Measurements from ENCODE around the gene PSMA2. TPM values are rescaled to one million over a fixed set of nuclear protein-coding genes. Genes with fewer than 3 reads are reported as not detected.

The PSMA2 gene
- polyA plus RNA-seq, 1 donor (not counting 4 experiments of a cell fraction or from before 2014, with no cell fraction given): 251 TPM

- Histone ChIP-seq H2AFZ (ENCODE audit: control insufficient read depth, low read length) (no peak overlapping the region), H3K36me3 (ENCODE audit: control insufficient read depth in 2 of 2, extremely low read depth in 1 of 2, insufficient read depth in 2 of 2, low read length in 2 of 2) (peaks cover 7 to 33% of the 10 kb centered on the region in 2 experiments), H3K79me2 (ENCODE audit: control insufficient read depth, insufficient read depth, low read length) (peaks cover 39% of the 10 kb centered on the region), H4K20me1 (ENCODE audit: control insufficient read depth, extremely low read depth, insufficient read depth, low read length) (no peaks in the 10 kb centered on the region), H3K4me3 (ENCODE audit: control insufficient read depth in 2 of 3, extremely low read depth in 1 of 3, insufficient read depth in 2 of 3, low read depth in 1 of 3, low read length in 3 of 3) (no peak overlapping the region), H3K4me1 (ENCODE audit: control insufficient read depth, extremely low read depth, insufficient read depth, low read length) (peaks cover 21% of the 10 kb centered on the region), H3K9me3 (ENCODE audit: control insufficient read depth, low read depth, low read length) (no peaks in the 10 kb centered on the region), H3K27me3 (ENCODE audit: control insufficient read depth, extremely low read depth, insufficient read depth, low read length) (no peaks in the 10 kb centered on the region), H3K9ac (ENCODE audit: control insufficient read depth, extremely low read depth, insufficient read depth, low read length) (no peak overlapping the region), H3K27ac (ENCODE audit: control insufficient read depth, insufficient read depth, low read length) (no peak overlapping the region), H3K9me1 (ENCODE audit: control insufficient read depth, extremely low read depth, insufficient read depth, low read length) (no peaks in the 10 kb centered on the region), H3K4me2 (ENCODE audit: control insufficient read depth, extremely low read depth, insufficient read depth, low read depth, low read length) (no peak overlapping the region)
- dilution Hi-C loops (cut with MboI; ENCODE audit: extremely low pct_ligation_motif_present, low sequenced_read_pairs): no loop called here
- DNase-seq (ENCODE audit: low read depth, low spot score) (no peak), FAIRE-seq (no peak)
- TF ChIP-seq CTCF (optimal IDR thresholded peaks at IDR 0.05 in 1 of 3, IDR thresholded peaks at IDR 0.05 in 1 of 3, conservative IDR thresholded peaks at IDR 0.05 in 1 of 3; ENCODE audit: extremely low read depth in 1 of 3, insufficient read depth in 2 of 3, low read length in 3 of 3): no peak
- TF ChIP-seq EZH2 (IDR thresholded peaks at IDR 0.05; ENCODE audit: low read length): no peak
These were observed 7.6 kb downstream of the PSMA2 start for GRCh38 chr7:42924223-42924838.

DNA sequence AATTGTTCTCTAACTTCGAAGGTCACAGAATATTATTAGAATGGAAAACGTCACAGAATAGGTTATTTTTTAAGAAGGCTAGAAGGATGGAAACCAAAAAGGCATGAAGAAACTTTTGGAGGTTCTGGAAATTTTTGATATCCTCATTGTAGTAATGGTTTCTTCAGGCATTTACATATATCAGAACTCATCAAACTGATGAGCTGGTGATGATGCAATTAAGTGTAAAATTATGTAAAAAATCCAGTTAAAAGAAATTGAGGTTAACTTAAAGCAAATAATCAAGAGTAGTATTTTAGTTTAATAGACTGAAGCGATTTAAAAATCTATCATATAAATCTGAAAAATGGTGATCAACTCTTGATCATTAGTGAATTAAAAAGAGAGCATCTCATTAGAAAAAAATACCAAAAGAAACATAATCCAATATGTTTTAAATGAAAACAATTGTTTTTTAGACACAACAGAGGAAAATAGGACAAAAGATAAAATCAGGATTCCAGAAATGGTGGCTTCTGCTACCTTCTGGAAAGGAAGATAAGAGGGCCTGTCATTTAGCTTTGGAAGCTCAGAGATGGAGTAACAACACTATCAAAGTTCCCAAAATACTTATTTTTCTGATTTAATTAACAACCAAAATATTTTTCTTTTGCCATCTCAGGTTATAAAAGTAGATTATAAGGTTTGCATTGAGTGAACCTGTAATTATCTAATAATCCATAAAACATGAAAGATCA lies 9.8 kb downstream of the PSMA2 start:
- H3K27ac ChIP-seq (ENCODE audit: control insufficient read depth, insufficient read depth, low read length): no peak overlapping the region
- no peaks in the 10 kb centered on the region for H3K9me3 ChIP-seq (ENCODE audit: control insufficient read depth, low read depth, low read length)
- no peak overlapping the region for H3K4me3 ChIP-seq (ENCODE audit: control insufficient read depth in 2 of 3, extremely low read depth in 1 of 3, insufficient read depth in 2 of 3, low read depth in 1 of 3, low read length in 3 of 3)
- H3K9ac ChIP-seq (ENCODE audit: control insufficient read depth, extremely low read depth, insufficient read depth, low read length): no peak overlapping the region
- H3K4me2 ChIP-seq (ENCODE audit: control insufficient read depth, extremely low read depth, insufficient read depth, low read depth, low read length): no peak overlapping the region
- no peak for TF ChIP-seq CTCF (optimal IDR thresholded peaks at IDR 0.05 in 1 of 3, IDR thresholded peaks at IDR 0.05 in 1 of 3, conservative IDR thresholded peaks at IDR 0.05 in 1 of 3; ENCODE audit: extremely low read depth in 1 of 3, insufficient read depth in 2 of 3, low read length in 3 of 3)
- TF ChIP-seq EZH2 (IDR thresholded peaks at IDR 0.05; ENCODE audit: low read length): no peak
- peaks cover 13% of the 10 kb centered on the region for H3K4me1 ChIP-seq (ENCODE audit: control insufficient read depth, extremely low read depth, insufficient read depth, low read length)
- H3K36me3 ChIP-seq (ENCODE audit: control insufficient read depth in 2 of 2, extremely low read depth in 1 of 2, insufficient read depth in 2 of 2, low read length in 2 of 2): peaks cover 9 to 33% of the 10 kb centered on the region in 2 experiments
- H3K27me3 ChIP-seq (ENCODE audit: control insufficient read depth, extremely low read depth, insufficient read depth, low read length): no peaks in the 10 kb centered on the region
- DNase-seq (ENCODE audit: low read depth, low spot score) (no peak), FAIRE-seq (no peak)
- dilution Hi-C loops (cut with MboI; ENCODE audit: extremely low pct_ligation_motif_present, low sequenced_read_pairs): no loop called here
- no peaks in the 10 kb centered on the region for H4K20me1 ChIP-seq (ENCODE audit: control insufficient read depth, extremely low read depth, insufficient read depth, low read length)
- no peak overlapping the region for H2AFZ ChIP-seq (ENCODE audit: control insufficient read depth, low read length)
- H3K79me2 ChIP-seq (ENCODE audit: control insufficient read depth, insufficient read depth, low read length): peaks cover 18% of the 10 kb centered on the region
- no peaks in the 10 kb centered on the region for H3K9me1 ChIP-seq (ENCODE audit: control insufficient read depth, extremely low read depth, insufficient read depth, low read length)
